ENCODE results near the gene TCOF1.

Gene TCOF1

DNA sequence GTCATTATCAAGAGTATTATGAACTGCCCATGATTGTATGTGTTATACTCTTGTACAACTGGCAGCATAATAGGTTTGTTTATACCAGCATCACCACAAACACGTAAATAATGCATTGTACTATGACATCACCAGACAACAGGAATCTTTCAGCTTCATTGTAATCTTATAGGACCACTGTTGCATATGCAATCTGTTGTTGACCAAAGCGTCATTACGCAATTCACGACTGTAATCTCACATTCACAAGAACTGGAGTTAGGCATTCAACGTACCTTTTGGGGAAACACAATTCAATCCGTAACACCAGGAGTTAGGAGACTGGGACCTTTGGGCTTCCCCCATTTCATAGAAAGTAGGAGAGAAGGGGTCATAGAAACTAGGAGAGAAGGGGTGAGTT lies 34.4 kb upstream of the TCOF1 start:
- DNase-seq, result no peak

DNA sequence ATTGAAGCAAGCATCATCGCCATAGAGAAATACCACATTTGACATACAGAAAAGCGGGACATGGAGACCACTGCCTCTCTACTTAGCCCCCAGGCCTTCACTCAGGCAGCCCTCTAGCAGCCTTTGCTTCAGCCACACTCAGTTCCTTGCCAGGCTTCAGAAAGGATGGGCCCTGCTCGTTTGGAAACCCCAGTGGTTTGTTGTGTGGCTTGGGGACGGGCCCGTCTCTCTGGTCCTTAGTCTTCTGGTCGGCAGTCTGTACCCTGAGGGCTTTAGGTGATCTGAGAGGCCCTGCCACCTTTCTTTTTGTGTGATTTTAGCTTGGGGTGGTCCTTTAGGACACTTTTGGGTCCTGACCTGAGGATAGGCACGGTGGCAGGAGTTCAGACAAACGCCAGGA lies 33.7 kb upstream of the TCOF1 start:
- no peak for DNase-seq

DNA sequence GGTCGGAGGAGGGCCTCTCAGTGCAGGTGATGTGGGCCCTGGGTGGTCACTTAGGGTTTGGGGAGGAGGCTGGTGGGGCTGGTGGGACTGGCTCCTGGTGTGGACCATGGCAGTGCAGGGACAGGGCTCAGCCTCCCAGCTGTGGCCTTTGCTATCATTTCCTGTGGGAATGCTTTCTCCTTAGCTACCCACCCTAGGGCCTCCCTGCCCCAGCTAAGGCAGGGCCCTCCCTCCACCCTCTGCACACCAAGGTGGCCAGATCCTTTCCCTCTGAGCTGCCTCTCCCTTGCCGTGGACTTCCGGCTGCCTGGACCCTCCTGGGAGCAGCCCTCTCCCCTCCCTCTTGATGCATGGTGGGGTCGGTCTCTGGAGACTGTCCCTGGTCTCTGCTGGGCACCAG lies 32.1 kb upstream of the TCOF1 start:
- DNase-seq, result no peak

DNA sequence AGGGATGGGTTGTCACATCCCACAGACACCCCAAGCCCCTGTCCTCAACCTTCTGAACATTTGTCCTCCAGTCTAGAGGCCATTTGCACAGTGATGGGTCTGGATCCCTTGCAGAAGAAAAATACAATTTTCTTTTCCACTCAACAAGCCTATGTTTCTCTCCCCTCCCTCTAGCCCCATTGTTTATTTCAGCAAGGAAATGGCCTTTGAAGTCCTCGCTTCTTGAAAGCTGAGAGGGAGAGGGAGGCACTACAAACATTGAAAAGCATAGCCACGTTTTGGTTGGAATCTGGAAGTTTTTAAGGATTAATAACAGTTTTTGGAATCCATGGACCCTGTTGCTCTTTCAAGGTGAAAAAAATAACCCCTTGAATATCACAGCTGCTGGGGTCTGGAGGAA lies 30.8 kb upstream of the TCOF1 start:
- no peak for DNase-seq

DNA sequence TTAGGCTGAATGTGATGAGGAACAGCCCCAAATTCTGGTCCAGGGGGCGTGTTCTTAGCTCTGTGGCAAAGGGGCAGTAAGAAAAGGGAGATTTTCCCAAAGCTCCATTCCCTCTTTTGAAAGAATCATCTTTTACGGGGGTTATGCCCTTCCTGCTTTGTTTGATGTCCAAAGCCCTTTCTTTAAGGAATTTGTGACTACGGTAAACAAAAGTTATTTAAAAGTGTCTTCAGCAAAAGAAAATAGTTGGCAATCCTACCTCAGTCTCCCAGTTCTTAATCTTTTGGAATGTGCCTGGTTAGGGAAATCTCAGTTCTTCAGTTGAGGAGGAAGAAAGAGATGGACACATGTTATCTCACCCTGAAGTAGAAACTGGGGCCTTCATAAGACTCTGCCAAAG lies 30.4 kb upstream of the TCOF1 start:
- DNase-seq, result no peak

DNA sequence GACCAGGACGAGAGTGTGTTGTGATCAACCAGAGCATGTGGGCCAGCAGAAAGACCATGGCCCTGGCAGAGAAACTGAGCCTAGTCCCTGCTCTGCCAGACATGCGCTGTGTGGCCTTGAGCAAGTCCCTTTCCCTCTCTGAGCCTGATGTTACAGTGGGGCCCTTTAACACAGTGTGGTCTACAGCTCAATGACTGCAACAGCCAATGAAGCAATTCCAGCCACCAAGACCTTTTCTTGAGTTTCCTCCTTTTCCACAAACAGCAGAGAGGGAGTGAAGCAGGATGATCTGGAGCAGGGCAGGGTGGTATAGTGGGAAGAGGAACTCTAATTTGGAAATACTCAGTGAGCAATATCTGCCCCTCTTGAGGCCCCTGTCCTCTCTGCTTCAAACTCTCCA lies 29.0 kb upstream of the TCOF1 start:
- DNase-seq, result no peak

DNA sequence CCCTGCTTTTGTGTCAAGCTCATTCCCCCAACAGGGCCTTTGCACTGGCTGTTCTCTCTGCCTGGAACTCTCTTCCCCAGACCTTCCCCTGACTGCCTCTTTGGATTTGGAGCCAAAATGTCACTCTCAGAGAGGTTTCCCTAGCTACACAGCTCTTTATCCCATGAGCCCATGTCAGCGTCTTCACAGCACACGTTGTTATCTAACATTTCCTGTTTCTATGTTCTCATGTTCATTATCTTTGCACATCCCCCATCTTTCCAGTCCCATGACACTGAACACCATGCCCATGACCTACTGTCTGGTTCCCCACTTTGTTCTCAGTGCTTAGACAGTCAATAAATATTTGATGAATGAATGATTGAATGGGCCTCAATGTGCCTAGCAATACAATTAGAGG lies 28.5 kb upstream of the TCOF1 start:
- no peak for DNase-seq

DNA sequence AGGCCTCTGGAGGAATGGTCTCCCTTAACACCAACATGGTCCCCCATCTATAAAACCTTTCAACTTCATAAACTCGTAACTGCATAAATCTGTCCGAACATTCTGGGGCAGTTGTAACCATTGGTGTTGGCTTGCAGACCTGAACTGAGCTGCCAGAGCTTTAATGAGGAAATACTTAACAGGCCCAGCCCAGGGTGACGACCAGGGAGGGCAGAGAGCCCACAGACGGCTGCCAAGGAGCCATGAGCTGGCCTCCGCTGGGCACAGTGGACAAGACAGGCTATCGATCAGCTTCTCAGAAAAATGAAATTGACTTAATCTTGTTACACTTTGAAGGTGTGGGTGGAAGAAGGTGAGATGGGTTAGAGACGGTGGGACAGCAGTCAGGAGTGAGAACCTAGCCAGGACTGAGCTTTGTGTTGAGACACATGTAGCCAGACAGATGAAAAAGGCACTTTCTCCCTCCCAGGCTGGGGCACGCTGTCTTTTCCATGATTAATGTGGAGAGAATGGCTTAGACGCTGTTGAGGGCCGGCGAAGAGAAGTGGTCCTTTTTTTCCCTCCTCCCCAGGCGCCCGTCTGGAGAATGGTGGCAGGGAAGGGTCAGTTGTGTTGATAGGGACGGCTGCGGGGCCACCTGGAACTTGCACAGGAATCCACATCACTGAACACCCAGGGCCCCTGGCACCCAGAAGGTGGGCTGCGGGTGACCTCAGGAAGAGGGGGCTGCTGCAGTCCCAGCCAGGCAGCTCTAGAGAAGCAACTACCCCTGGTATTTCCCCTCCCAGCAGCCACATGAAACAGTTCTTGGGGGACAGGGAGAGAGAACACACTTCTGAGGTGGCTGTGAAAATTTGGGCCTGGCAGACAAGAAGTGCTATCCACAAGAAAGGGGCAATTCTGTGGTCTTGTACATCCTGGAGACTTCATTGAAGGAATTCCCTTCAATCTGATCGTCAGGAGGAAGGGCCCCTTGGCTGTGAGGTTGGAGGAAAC lies 27.3 kb upstream of the TCOF1 start:
- DNase-seq, result no peak

DNA sequence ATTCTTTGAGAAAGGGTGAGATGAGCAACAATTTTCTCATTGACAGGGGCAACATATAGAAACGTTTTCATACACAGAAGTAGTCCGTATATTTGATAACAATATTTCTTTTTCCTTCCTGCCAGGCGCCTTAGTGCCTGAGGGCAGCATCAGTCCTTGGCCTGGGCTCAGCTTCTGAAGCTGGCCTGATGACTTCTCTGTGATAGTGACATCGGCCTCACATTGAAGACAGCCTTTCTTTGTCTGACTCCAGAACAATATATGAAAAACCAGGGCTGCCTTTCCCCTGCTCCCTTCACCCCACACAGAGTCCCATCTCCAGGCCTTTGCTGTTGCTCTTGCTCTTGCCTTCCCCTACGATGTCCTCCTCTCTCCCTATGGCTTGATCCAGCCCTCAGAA lies 24.1 kb upstream of the TCOF1 start:
- no peak for DNase-seq

DNA sequence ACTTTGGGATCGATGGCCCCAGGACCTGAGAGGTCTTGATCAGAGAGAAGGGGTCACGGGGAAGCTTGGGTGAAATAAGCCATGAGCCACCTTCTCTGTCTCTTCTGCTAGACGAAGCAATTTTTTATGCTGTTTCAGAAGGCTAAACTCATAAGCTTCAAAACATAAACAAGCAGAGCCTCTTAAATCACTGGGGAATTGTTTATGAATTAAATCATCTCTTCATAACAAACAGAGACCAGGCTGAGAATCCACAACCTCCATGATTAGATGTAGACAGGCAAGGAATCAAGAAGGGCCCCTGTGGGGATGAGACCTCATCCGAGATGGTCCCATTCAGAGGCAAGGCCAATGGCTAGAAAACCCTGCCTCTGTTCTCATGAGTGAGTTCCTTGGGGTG lies 21.7 kb upstream of the TCOF1 start:
- no peak for DNase-seq

DNA sequence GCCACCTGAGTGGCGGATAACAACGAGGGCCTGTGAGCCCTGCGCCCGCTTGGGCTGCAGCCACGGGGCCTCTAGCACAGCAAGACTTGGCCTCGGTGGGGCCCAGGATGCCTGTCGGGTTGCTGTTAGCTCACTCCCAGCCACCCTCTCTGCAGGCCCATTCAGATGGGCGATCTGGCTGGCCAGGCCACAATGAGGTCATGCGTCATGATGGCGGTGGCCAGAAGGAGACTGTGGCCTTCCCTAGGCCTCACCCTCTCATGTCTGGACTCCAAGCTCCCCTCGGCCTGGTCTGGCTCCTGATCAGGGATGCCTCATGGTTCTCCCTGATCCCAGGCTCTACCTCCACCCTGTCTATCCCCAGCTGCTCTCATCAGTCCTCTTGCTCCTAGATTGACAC lies 19.0 kb upstream of the TCOF1 start:
- no peak for DNase-seq

DNA sequence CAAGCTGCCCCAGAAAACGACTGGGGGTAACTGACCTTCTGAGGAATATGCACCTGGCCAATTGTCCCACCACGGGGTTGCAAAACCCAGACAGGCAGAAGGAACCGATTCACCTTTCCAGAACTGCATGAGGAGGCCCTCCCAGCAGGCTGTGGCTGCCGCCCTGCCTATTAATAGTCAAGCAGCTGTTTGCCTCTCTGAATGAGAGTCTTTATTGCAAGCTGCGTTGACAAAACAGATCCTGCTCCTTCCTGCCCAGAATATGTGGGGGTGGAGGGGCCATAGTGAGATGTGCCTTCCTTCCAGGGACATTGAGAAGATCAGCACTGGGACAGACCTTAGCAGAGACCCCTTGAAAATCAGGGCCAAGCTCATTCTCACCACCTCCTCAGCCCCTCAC lies 18.3 kb upstream of the TCOF1 start:
- DNase-seq, result peak; percentile 28

DNA sequence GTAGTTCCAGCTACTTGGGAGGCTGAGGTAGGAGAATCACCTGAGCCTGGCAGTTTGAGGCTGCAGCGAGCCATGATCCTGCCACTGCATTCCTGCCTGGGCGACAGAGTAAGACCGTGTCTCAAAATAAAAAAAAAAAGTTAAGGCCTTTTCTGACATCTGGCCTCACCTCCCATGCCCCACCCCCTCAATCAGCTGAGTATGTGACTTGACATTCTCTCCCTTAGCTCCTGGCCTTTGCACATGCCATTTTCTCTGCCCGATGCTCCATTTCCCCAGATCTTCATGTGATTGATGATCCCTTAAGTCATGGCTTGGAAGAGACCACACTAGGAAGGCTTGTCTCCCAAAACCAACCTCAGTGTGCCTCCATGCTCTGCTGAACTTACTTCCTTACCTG lies 17.7 kb upstream of the TCOF1 start:
- DNase-seq, result peak; percentile 10

DNA sequence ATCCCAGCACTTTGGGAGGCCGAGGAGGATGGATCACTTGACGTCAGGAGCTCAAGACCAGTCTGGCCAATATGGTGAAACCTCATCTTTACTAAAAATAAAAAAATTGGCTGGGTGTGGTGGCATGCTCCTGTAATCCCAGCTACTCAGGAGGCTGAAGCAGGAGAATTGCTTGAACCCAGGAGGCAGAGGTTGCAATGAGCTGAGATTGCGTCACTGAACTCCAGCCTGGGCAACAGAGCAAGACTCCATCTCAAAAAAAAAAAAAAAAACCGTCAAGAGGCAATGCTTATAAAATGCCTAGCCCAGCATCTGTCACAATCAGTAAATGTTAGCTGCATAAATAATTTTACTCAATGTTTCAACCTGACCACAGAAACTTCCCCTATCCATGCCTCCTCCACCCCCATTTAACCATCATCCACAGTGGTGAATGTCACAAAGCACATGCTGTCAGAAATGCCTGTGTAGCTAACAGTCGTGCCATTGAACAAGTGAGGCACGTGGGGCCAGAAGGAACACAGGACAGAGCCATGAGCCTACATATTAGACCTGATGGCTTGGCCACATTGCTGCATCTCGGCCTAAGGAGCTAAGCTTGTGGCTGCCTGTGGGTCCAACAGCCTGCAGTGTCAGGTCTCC lies 16.8 kb upstream of the TCOF1 start:
- DNase-seq, result no peak

DNA sequence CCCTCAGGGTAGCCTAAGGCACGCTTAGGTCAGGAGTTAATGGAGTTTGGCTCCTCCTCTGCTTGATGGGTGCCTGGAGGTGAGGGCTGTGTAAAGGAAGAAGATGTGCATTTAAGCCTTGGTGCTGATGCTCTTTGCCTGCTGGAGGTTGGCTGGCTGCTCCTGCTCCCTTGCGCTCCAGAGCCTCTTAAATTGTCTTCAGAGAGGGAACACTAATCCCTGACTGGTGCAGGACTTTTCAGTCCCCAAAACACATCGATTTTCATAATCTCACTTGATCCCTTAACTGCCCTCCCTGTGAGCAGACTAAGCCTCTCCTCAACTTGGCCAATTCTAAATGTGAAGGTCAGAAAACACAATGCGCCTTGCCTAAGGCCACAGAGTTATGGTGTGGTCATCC lies 16.2 kb upstream of the TCOF1 start:
- DNase-seq, result peak; percentile 87

DNA sequence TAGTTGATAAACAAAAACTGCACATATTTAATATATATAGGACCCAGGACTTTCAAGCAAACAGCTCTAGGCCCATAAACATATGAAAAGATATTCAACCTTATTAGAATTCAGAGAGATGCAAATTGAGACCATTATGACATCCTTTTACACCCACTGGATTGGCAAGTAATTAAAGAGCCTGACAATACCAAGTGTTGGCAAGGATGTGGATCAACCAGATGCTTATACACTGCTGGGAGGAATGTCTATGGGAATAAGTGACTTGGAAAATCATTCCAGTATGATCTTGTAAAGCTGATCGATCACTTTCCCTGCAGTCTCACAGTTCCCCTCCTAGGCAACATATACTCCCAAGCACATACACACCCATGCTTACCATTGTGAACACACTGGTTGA lies 15.5 kb upstream of the TCOF1 start:
- DNase-seq, result no peak

DNA sequence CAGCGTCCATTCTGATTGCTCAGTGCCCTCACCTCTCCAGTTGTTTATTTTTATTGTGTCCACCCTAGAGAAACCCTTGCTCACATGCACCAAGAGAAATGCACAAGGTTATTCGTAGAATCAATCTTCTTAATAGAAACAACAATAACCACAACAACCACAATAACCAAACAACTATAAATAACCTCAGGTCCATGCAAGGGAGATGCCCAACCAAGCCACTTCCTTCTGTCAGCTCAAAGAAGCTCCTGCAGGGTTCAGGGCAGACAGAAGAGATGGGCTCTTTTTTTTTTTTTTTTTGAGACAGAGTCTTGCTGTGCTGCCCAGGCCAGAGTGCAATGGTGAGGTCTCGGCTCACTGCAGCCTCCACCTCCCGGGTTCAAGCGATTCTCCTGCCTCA lies 14.9 kb upstream of the TCOF1 start:
- no peak for DNase-seq

DNA sequence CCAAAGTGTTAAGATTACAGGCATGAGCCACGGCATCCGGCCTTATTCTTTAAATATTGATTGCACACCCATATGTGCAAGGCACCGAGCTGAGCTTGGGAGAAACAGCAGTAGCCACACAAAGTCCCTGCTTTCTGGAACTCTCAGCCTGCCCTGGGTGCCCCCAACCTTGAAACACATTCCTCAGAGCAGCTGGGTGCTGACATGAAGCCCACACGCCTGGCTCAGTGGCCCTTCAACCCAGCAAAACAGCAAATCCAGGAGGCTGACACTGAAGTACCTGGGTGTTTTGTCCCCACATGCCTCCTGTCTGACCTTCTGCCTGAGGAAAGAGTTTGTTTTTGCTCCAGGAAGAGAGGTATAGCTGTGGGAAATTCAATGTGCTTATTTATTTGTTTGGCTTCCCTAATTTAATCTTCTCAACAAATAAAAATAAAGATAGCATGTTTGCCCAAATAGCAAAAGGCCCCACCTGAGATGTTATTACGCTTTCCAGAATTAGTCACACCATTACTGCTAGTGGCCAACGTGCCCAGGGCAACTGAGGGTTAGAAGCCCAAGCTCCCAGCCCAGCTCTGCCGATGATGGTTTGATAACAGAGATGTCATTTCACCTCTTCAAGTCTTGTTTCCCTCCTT lies 13.4 kb upstream of the TCOF1 start:
- DNase-seq, result no peak

DNA sequence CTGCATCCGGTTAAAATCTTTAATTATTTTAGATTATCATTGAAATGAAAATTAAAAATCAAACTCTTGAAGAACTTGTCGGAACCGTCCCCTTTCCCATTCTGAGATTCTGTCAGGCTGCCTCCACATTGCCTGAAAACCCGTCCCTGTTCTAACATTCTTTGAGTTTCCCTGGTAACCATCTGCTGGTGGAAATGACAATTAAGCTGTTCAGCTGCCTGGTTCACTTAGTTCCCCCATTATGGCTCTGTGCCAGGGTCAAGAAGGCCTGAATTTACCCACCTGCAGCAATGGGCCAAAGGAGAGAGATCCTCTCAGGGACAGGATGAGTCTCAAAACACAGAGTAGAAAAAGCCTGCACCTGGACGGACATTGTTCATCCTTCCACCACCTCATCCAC lies 11.8 kb upstream of the TCOF1 start:
- DNase-seq, result peak; percentile 41

DNA sequence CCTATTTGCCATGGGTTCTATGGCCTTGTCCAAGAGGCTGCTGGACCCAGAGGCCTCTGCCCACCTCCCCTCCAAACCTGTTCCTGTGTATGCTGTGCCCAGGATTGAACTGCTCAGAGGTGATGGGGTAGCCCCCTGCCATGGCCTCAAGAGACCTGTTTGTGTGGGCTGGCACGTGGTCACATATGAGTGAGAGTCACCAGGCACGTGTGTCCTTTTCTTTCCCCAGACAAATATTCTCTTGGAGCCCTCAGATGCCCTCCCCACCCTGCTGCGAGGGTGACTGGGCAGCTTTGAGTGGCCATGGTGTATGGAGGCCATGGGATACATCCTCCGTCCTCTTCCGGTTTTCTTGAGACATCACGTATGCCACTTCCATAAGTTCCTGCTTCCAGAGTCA lies 10.9 kb upstream of the TCOF1 start:
- no peak for DNase-seq

DNA sequence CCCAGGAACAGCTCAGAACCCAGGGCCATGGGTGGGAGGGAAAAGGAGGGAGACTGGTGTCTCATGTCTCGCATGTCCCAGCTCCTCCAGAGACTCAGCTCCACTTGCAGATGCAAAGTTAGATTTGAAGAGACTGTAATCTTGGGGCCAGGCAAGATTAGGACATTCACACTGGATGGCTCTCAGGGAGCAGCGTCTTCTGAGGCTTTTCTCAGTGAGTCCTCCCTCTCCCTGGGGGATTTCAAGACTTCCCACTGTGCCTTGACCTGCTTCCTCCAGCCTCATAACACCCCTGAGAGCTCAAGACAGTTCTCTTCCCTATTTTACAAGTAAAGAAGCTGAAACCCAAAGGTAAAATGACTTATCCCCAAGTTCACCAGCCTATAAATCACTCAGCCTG lies 10.5 kb upstream of the TCOF1 start:
- no peak for DNase-seq

DNA sequence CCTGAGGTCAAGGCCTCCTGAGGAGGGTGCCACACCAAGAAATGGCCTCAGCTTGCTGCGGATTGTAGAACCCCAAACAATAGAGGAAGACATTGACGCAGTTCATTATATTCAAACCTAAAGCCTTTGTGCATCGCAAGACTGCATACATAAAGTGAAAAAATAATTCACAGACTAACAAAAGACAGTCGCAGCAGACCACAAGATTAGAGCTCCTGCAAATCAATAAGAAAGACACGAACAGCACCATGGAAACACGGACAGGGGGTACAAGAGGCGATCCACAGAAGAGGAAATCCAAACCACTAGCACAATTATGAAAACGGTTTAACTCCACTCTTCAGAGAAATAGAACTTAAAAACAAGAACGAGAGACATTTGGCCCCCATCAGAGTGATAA lies 10.0 kb upstream of the TCOF1 start:
- no peak for DNase-seq

DNA sequence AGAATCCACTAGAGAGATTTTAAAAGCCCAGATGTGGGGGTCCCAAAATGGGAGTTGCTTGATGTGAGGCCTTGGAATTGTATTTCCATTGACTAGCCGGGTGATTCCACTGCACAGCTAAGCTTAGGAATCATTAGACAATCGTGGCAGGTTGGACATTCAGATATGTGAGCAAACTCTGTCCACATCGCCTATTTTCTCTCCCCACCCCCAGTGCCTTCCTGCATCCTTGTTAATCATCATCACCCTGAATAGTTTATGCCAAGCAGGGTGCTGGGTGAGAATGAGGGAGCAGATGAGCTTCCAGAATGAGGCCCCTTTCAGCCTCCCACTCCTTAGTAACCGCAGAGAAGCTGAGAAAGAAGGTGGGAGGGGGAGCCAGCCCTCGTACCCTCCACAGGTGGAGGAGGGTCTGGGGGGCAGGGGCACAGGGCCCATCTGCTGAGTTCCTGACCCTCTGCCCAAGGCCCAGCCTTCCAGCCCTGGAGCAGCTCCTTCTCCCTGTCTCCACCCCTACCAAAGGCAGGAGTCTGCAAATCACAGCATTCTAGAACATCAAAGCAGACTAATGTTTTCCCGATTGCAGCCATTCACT lies 7.7 kb upstream of the TCOF1 start:
- no peak for DNase-seq
